Endothelial cell of umbilical vein (primary cell): ENCODE data around the gene SPG11. TPM values are rescaled to one million over a fixed set of nuclear protein-coding genes. Genes with fewer than 3 reads are reported as not detected.

ENCODE experiments used
- BruUV-seq: library from RNA; stranded (reverse); fragments of 400-500 nt; replicated peaks from 2 replicates; lab custom pipeline; 2021; lab: Mats Ljungman, UMichigan
- CTCF ChIA-PET: fragments of 300-600, 350-600 bp; sonication (Branson Sonifier 250); formaldehyde crosslinking; loops from one replicate; lab custom pipeline; 2021; ENCODE audit warnings: antibody characterized with exemption, inconsistent platforms; lab: Charles Lee
- POLR2A ChIA-PET: fragments of 300-600, 350-600 bp; sonication (Branson Sonifier 250); formaldehyde crosslinking; loops from one replicate; lab custom pipeline; 2021; ENCODE audit warnings: antibody characterized with exemption, inconsistent platforms; lab: Charles Lee
- DNase-seq: peaks from one replicate; pipeline ENCODE4 v3.0.0-alpha.2; 2011; ENCODE audit warnings: low read depth, low spot score
- FAIRE-seq: peaks from 2 replicates; lab custom pipeline; 2011; peaks lifted over from hg19 to GRCh38; lab: Jason Lieb, UNC
- H2AFZ ChIP-seq: 2 replicates; pipeline ENCODE4 v1.6.0; 2012; ENCODE audit warnings: low read depth, low read length, control low read depth, inconsistent platforms
- H3K27ac ChIP-seq: 2 replicates; pipeline ENCODE4 v1.5.1; 2011; ENCODE audit warnings: low read depth, mild to moderate bottlenecking, control low read depth, low read length, moderate library complexity; ENCODE audit not compliant: insufficient read depth
- H3K27me3 ChIP-seq, 2 experiments: 2 replicates each; pipeline versions ENCODE4 v1.6.0 to v1.6.1; 2011; ENCODE audit warnings: low read length in 2 of 2, mixed read lengths in 1 of 2; ENCODE audit not compliant: control insufficient read depth in 2 of 2, insufficient read depth in 2 of 2
- H3K36me3 ChIP-seq, 2 experiments: 2 replicates in 1 of 2; 3 replicates in 1 of 2; pipeline ENCODE4 v1.5.1; 2011; ENCODE audit warnings: low read length in 2 of 2, mild to moderate bottlenecking in 1 of 2, moderate library complexity in 1 of 2; ENCODE audit not compliant: control insufficient read depth in 2 of 2, insufficient read depth in 2 of 2; ENCODE audit errors: extremely low read depth in 1 of 2
- H3K4me1 ChIP-seq: 3 replicates; pipeline ENCODE4 v1.5.1; 2011; ENCODE audit warnings: mild to moderate bottlenecking, low read length; ENCODE audit not compliant: control insufficient read depth, insufficient read depth; ENCODE audit errors: extremely low read depth
- H3K4me2 ChIP-seq: 2 replicates; pipeline ENCODE4 v1.6.1; 2011; ENCODE audit warnings: low read length, control low read depth, mixed read lengths; ENCODE audit not compliant: insufficient read depth
- H3K4me3 ChIP-seq, 3 experiments: fragments of 200-600 bp in 1 of 3; sonication (generic), shearing (Covaris generic) in 1 of 3; replicated peaks in 1 of 3; 2 replicates each; pipeline ENCODE4 v1.5.1; 2011 to 2016; ENCODE audit warnings: control low read depth in 3 of 3, low read length in 3 of 3, mild to moderate bottlenecking in 2 of 3, inconsistent platforms in 1 of 3, low read depth in 1 of 3, moderate library complexity in 1 of 3; ENCODE audit not compliant: insufficient read depth in 1 of 3
- H3K79me2 ChIP-seq: 2 replicates; pipeline ENCODE4 v1.6.0; 2012; ENCODE audit warnings: low read length, inconsistent platforms; ENCODE audit not compliant: control insufficient read depth, insufficient read depth
- H3K9ac ChIP-seq: replicated peaks from 2 replicates; pipeline ENCODE3; 2011; ENCODE audit warnings: low read length, control low read depth; ENCODE audit not compliant: insufficient read depth; ENCODE audit errors: extremely low read depth
- H3K9me1 ChIP-seq: replicated peaks from 3 replicates; pipeline ENCODE4 v1.6.0; 2011; ENCODE audit warnings: mild to moderate bottlenecking, low read length; ENCODE audit not compliant: control insufficient read depth, insufficient read depth; ENCODE audit errors: extremely low read depth
- H3K9me3 ChIP-seq: replicated peaks from 2 replicates; pipeline ENCODE4 v1.5.1; 2012; ENCODE audit warnings: low read length, inconsistent platforms; ENCODE audit not compliant: control insufficient read depth, insufficient read depth
- H4K20me1 ChIP-seq: replicated peaks from 2 replicates; pipeline ENCODE3; 2011; ENCODE audit warnings: mild to moderate bottlenecking, low read length; ENCODE audit not compliant: control insufficient read depth, insufficient read depth; ENCODE audit errors: extremely low read depth
- EZH2 ChIP-seq: IDR thresholded peaks from 2 replicates; pipeline ENCODE4 v1.6.1; 2012; ENCODE audit warnings: borderline replicate concordance, low read depth, mild to moderate bottlenecking, moderate library complexity, low read length, inconsistent platforms; ENCODE audit not compliant: severe bottlenecking
- FOS ChIP-seq: IDR thresholded peaks from 2 replicates; pipeline ENCODE4 v1.6.1; 2011; ENCODE audit warnings: mild to moderate bottlenecking, low read length, moderate library complexity, borderline replicate concordance; ENCODE audit not compliant: insufficient read depth
- GATA2 ChIP-seq: IDR thresholded peaks from 2 replicates; pipeline ENCODE4 v1.7.0; 2011; ENCODE audit warnings: low read depth, mild to moderate bottlenecking, moderate library complexity, mixed read lengths, low read length; ENCODE audit not compliant: insufficient read length, insufficient read depth
- JUN ChIP-seq: IDR thresholded peaks from 2 replicates; pipeline ENCODE4 v1.6.1; 2011; ENCODE audit warnings: borderline replicate concordance, low read depth; ENCODE audit not compliant: insufficient read length, insufficient read depth
- MAX ChIP-seq: IDR thresholded peaks from 2 replicates; pipeline ENCODE4 v1.6.1; 2011; ENCODE audit not compliant: insufficient read depth, insufficient read length
- MYC ChIP-seq: IDR thresholded peaks from one replicate; pipeline ENCODE4 v1.6.1; 2011; ENCODE audit warnings: mild to moderate bottlenecking, low read depth, low read length
- POLR2A ChIP-seq: IDR thresholded peaks from 2 replicates; pipeline ENCODE4 v1.6.1; 2012; ENCODE audit warnings: low read depth, mild to moderate bottlenecking, control low read depth, low read length
- POLR2AphosphoS5 ChIP-seq: IDR thresholded peaks from 2 replicates; pipeline ENCODE4 v1.6.1; 2012; ENCODE audit warnings: low read depth, mild to moderate bottlenecking, control low read depth, low read length, moderate library complexity; ENCODE audit not compliant: insufficient read depth
- dilution Hi-C: fragments of 300-500 bp; cut with MboI; formaldehyde crosslinking; loops from one replicate; pipeline ENCODE4 v1.15.0; 2019; ENCODE audit warnings: low sequenced_read_pairs; ENCODE audit not compliant: extremely low pct_ligation_motif_present
- intact Hi-C: fragments of 100-400 bp; cut with micrococcal nuclease; formaldehyde crosslinking; loops from one replicate; pipeline ENCODE4 v1.10.0; 2022
- polyA plus RNA-seq, 4 experiments: library from polyadenylated mRNA; depleted of rRNA in 3 of 4; stranded (reverse) in 3 of 4; unstranded in 1 of 4; fragments of >200 nt; gene quantifications; 2 replicates each; pipeline versions ENCODE4 v1.2.1 to v1.2.3, GENCODE V29; 2011 to 2012; ENCODE audit warnings: missing spikeins in 1 of 4
- total RNA-seq: library from RNA; stranded (reverse); gene quantifications from 2 replicates; pipeline ENCODE4 v1.2.3, GENCODE V29; 2021
- TF ChIP-seq, protein P1 (sequence below), 2 donors: IDR thresholded peaks; 1 replicate in 1 of 2; 2 replicates in 1 of 2; pipeline ENCODE4 v1.5.1; 2011; ENCODE audit warnings: low read length in 2 of 2, mild to moderate bottlenecking in 2 of 2, moderate library complexity in 2 of 2, control low read depth in 1 of 2, inconsistent platforms in 1 of 2, low read depth in 1 of 2; ENCODE audit not compliant: insufficient read depth in 1 of 2; ENCODE audit errors: extremely low read depth in 1 of 2

Gene SPG11
- total and polyA plus RNA-seq, 2 donors (not counting 3 experiments of a cell fraction or from before 2014, with no cell fraction given) = 30.7 to 53.5 TPM

- POLR2A ChIA-PET = no interaction called here
- Histone ChIP-seq H2AFZ (no peak overlapping the region), H3K9ac (no peak overlapping the region), H3K27ac (no peak overlapping the region), H3K36me3 (peaks cover 13 to 16% of the 10 kb centered on the region in 2 experiments), H3K4me1 (peaks cover 15% of the 10 kb centered on the region), H3K4me3 (no peak overlapping the region), H3K9me1 (no peaks in the 10 kb centered on the region), H3K79me2 (peaks cover 69% of the 10 kb centered on the region), H3K9me3 (no peaks in the 10 kb centered on the region), H4K20me1 (no peaks in the 10 kb centered on the region), H3K27me3 (no peaks in the 10 kb centered on the region), H3K4me2 (no peak overlapping the region)
- FAIRE-seq = no peak
- dilution Hi-C loops (no loop called here), intact Hi-C loops (no loop called here)
- no TSS peak for BruUV-seq
- TF ChIP-seq, protein P1, sequence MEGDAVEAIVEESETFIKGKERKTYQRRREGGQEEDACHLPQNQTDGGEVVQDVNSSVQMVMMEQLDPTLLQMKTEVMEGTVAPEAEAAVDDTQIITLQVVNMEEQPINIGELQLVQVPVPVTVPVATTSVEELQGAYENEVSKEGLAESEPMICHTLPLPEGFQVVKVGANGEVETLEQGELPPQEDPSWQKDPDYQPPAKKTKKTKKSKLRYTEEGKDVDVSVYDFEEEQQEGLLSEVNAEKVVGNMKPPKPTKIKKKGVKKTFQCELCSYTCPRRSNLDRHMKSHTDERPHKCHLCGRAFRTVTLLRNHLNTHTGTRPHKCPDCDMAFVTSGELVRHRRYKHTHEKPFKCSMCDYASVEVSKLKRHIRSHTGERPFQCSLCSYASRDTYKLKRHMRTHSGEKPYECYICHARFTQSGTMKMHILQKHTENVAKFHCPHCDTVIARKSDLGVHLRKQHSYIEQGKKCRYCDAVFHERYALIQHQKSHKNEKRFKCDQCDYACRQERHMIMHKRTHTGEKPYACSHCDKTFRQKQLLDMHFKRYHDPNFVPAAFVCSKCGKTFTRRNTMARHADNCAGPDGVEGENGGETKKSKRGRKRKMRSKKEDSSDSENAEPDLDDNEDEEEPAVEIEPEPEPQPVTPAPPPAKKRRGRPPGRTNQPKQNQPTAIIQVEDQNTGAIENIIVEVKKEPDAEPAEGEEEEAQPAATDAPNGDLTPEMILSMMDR (IDR thresholded peaks at IDR 0.05; ENCODE audit: extremely low read depth in 1 of 2, insufficient read depth in 1 of 2, low read depth in 1 of 2, low read length in 2 of 2) = no peak
- TF ChIP-seq GATA2 = no peak
- no peak for TF ChIP-seq JUN
- no peak for TF ChIP-seq MAX
- no peak for TF ChIP-seq POLR2AphosphoS5
- TF ChIP-seq FOS = no peak
- no peak for TF ChIP-seq EZH2
- TF ChIP-seq POLR2A = no peak
- no peak for TF ChIP-seq MYC
- CTCF ChIA-PET = interaction anchor here (0.6 to 1.3 kb wide), 3 partner anchors 8 to 25 kb away, joined by 3 to 4 read pairs (median 4); no protein-coding TSS in a partner anchor
- DNase-seq = no peak
Observed at GRCh38 chr15:44550734-44551133, 112.7 kb downstream of the SPG11 start.
